NB4 (cell line): ENCODE results near the gene ZNF821.

Experiments
- CTCF ChIP-seq: IDR thresholded peaks from one replicate; pipeline ENCODE4 v1.5.1; 2012; ENCODE audit warnings: low read depth, low read length
- MAX ChIP-seq: IDR thresholded peaks from 2 replicates; pipeline ENCODE4 v1.6.1; 2011; ENCODE audit warnings: low read depth, low read length
- POLR2A ChIP-seq: IDR thresholded peaks from 2 replicates; pipeline ENCODE4 v1.6.1; 2011; ENCODE audit warnings: mild to moderate bottlenecking; ENCODE audit not compliant: insufficient read length; ENCODE audit errors: extremely low read depth

GRCh38 chr16:71885261-71885650 is 1.3 kb upstream of the ZNF821 start:
- TF ChIP-seq CTCF: no peak
- no peak for TF ChIP-seq POLR2A
- no peak for TF ChIP-seq MAX
